ENCODE measurements around the gene TAOK3. TPM values are rescaled to one million over a fixed set of nuclear protein-coding genes. Genes with fewer than 3 reads are reported as not detected.
A peak's percentile ranks its signal among the peaks of the same experiment; 100 is the strongest.

The TAOK3 gene
- total and polyA plus RNA-seq, 2 of the 8 experiments (the other 6 are each of a cell fraction or from before 2014, with no cell fraction given) = 5.2 to 9.3 TPM

GRCh38 chr12:118136559-118137003, 236.1 kb downstream of the TAOK3 start (continued):
- TF ChIP-seq RFX5 (IDR thresholded peaks at IDR 0.05; ENCODE audit: borderline replicate concordance, low read depth, low read length) = no peak
- no peak for TF ChIP-seq HDAC6 (IDR thresholded peaks at IDR 0.05; ENCODE audit: low read depth, low read length)
- no peak for TF ChIP-seq POLR2A (IDR thresholded peaks at IDR 0.05; ENCODE audit: control extremely low read depth in 1 of 2, low read depth in 2 of 2, low read length in 2 of 2)
- TF ChIP-seq ASH2L (IDR thresholded peaks at IDR 0.05; ENCODE audit: low read length) = no peak
- TF ChIP-seq SP2 (IDR thresholded peaks at IDR 0.05; ENCODE audit: low read length) = no peak
- no peak for TF ChIP-seq TEAD4 (IDR thresholded peaks at IDR 0.05; ENCODE audit: low read depth, low read length)
- no peak for TF ChIP-seq BRCA1 (IDR thresholded peaks at IDR 0.05; ENCODE audit: low read depth, low read length)
- TF ChIP-seq MAFK (IDR thresholded peaks at IDR 0.05; ENCODE audit: low read depth, low read length) = no peak
- TF ChIP-seq TAF7 (optimal IDR thresholded peaks at IDR 0.05; ENCODE audit: borderline replicate concordance, low read depth, low read length) = no peak
- TF ChIP-seq KDM1A (IDR thresholded peaks at IDR 0.05; ENCODE audit: borderline replicate concordance, low read length) = no peak
- TF ChIP-seq CTBP2 (IDR thresholded peaks at IDR 0.05; ENCODE audit: borderline replicate concordance, insufficient read depth, insufficient read length, low read length) = no peak
- peak; percentile 5 for TF ChIP-seq KDM4A (IDR thresholded peaks at IDR 0.05; ENCODE audit: low read depth, low read length, severe bottlenecking)
